ENCODE measurements around the gene PPM1L. TPM values are rescaled to one million over a fixed set of nuclear protein-coding genes. Genes with fewer than 3 reads are reported as not detected.

The PPM1L gene
- total RNA-seq, 1 experiment from 2014 or later = 13.2 TPM

- Histone ChIP-seq H3K9me3 (ENCODE audit: control insufficient read depth in 1 of 2, insufficient read depth in 1 of 2, low read depth in 1 of 2, low read length in 2 of 2) (no peaks in the 10 kb centered on the region), H3K79me2 (ENCODE audit: insufficient read depth, low read length) (no peaks in the 10 kb centered on the region), H3K27me3 (ENCODE audit: insufficient read depth, low read length) (no peaks in the 10 kb centered on the region), H3K4me1 (ENCODE audit: control insufficient read depth in 1 of 2, insufficient read depth in 2 of 2, low read length in 2 of 2) (no peaks in the 10 kb centered on the region), H3K9ac (ENCODE audit: low read length) (no peak overlapping the region), H3K27ac (ENCODE audit: low read depth, low read length) (no peak overlapping the region), H4K20me1 (ENCODE audit: insufficient read depth) (no peaks in the 10 kb centered on the region), H3K4me2 (ENCODE audit: low read length) (no peak overlapping the region), H2AFZ (ENCODE audit: low read depth, low read length, poor library complexity, severe bottlenecking) (no peak overlapping the region), H3K36me3 (ENCODE audit: control insufficient read depth in 1 of 2, insufficient read depth in 2 of 2, low read length in 2 of 2) (no peaks in the 10 kb centered on the region), H3K4me3 (replicated peaks in 1 of 2; ENCODE audit: low read depth in 1 of 2, low read length in 2 of 2) (no peak overlapping the region), H3K9me2 (ENCODE audit: insufficient read depth) (no peaks in the 10 kb centered on the region)
- ATAC-seq (no peak), DNase-seq (ENCODE audit: low read depth, low spot score) (no peak)
- CTCF ChIA-PET = no interaction called here
- POLR2A ChIA-PET = no interaction called here
- BruUV-seq (replicated peaks) = no TSS peak
- intact Hi-C loops (cut with micrococcal nuclease) = no loop called here
- TF ChIP-seq FOSL1 (IDR thresholded peaks at IDR 0.05; ENCODE audit: low read depth) (no peak), POLR2AphosphoS5 (IDR thresholded peaks at IDR 0.05; ENCODE audit: low read depth, low read length) (no peak), EZH2 (IDR thresholded peaks at IDR 0.05) (no peak), CBX3 (IDR thresholded peaks at IDR 0.05; ENCODE audit: low read depth) (no peak), EGR1 (IDR thresholded peaks at IDR 0.05; ENCODE audit: low read depth) (no peak), SRF (IDR thresholded peaks at IDR 0.05; ENCODE audit: low read depth) (no peak), SP1 (IDR thresholded peaks at IDR 0.05; ENCODE audit: low read depth) (no peak), JUND (IDR thresholded peaks at IDR 0.05) (no peak), ELF1 (IDR thresholded peaks at IDR 0.05; ENCODE audit: borderline replicate concordance, low read depth) (no peak), YY1 (IDR thresholded peaks at IDR 0.05; ENCODE audit: extremely low read depth, insufficient replicate concordance, low read depth, low read length) (no peak), CTCF (IDR thresholded peaks at IDR 0.05 in 2 of 3, conservative IDR thresholded peaks at IDR 0.05 in 1 of 3; ENCODE audit: borderline replicate concordance in 1 of 3, insufficient read depth in 1 of 3, low read depth in 2 of 3, low read length in 2 of 3) (no peak), POLR2A (IDR thresholded peaks at IDR 0.05; ENCODE audit: borderline replicate concordance, extremely low read depth, insufficient read depth, insufficient read length) (no peak), REST (IDR thresholded peaks at IDR 0.05; ENCODE audit: low read depth) (no peak)
- TF ChIP-seq, protein P1, sequence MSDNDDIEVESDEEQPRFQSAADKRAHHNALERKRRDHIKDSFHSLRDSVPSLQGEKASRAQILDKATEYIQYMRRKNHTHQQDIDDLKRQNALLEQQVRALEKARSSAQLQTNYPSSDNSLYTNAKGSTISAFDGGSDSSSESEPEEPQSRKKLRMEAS (IDR thresholded peaks at IDR 0.05) = no peak
- TF ChIP-seq, protein P2, sequence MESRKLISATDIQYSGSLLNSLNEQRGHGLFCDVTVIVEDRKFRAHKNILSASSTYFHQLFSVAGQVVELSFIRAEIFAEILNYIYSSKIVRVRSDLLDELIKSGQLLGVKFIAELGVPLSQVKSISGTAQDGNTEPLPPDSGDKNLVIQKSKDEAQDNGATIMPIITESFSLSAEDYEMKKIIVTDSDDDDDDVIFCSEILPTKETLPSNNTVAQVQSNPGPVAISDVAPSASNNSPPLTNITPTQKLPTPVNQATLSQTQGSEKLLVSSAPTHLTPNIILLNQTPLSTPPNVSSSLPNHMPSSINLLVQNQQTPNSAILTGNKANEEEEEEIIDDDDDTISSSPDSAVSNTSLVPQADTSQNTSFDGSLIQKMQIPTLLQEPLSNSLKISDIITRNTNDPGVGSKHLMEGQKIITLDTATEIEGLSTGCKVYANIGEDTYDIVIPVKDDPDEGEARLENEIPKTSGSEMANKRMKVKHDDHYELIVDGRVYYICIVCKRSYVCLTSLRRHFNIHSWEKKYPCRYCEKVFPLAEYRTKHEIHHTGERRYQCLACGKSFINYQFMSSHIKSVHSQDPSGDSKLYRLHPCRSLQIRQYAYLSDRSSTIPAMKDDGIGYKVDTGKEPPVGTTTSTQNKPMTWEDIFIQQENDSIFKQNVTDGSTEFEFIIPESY (IDR thresholded peaks at IDR 0.05; ENCODE audit: extremely low read depth, insufficient replicate concordance, low read length) = no peak
- RAD21 ChIA-PET (ENCODE audit: low non-redundant PET in 1 of 2, low total read pairs in 2 of 2, uncharacterized antibody in 2 of 2, unreplicated experiment in 2 of 2) = no interaction called here
Observed at GRCh38 chr3:161066930-161067329, 310.9 kb downstream of the PPM1L start.

All from HCT116 (cell line).